ENCODE measurements around the gene ERMARD. TPM values are rescaled to one million over a fixed set of nuclear protein-coding genes. Genes with fewer than 3 reads are reported as not detected.

Gene ERMARD
- total and polyA plus RNA-seq, 9 donors, result 14.9 to 27.7 (median 19.5) TPM

DNA sequence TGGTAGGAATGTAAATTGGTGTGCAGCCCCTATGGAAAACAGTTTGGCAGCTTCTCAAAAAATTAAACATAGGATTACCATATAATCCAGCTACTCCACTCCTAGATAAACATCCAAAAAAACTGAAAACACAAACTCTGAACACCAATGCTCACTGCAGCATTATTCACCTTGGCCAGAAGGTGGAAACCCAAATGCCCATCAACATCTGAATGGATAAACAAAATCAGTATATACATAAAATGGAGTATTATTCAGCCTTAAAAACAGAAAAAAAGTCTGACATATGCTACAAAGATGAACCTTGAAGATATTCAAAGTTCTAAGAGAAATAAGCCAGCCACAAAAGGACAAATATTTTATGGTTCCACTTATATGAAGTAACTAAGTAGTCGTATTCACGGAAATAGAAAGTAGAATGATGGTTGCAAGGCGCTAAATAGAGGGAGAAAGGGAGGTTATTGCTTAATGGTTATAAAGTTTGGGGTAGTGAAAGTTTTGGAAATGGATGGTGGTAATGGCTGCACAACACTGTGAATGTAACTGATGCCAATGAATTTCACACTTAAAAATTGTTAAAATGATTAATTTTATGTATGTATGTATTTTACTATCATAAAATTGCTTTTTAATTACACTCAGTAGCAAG is 31.1 kb upstream of the ERMARD start:
- Histone ChIP-seq H3K27ac (ENCODE audit: low read length) (no peak overlapping the region), H3K9me3 (replicated peaks; ENCODE audit: control insufficient read depth, low read depth, low read length) (no peaks in the 10 kb centered on the region), H3K36me3 (ENCODE audit: control insufficient read depth, insufficient read depth, low read length) (peaks cover 5% of the 10 kb centered on the region), H3K4me1 (ENCODE audit: control insufficient read depth, insufficient read depth, low read length) (peaks cover 7% of the 10 kb centered on the region), H3K27me3 (ENCODE audit: control insufficient read depth, insufficient read depth, low read length) (no peaks in the 10 kb centered on the region), H3K4me3 (ENCODE audit: low read length) (no peak overlapping the region)
- 100% methylated on average over 3 of the region's 3 CpGs for WGBS (ENCODE audit: insufficient coverage)
- DNase-seq, result no peak

DNA sequence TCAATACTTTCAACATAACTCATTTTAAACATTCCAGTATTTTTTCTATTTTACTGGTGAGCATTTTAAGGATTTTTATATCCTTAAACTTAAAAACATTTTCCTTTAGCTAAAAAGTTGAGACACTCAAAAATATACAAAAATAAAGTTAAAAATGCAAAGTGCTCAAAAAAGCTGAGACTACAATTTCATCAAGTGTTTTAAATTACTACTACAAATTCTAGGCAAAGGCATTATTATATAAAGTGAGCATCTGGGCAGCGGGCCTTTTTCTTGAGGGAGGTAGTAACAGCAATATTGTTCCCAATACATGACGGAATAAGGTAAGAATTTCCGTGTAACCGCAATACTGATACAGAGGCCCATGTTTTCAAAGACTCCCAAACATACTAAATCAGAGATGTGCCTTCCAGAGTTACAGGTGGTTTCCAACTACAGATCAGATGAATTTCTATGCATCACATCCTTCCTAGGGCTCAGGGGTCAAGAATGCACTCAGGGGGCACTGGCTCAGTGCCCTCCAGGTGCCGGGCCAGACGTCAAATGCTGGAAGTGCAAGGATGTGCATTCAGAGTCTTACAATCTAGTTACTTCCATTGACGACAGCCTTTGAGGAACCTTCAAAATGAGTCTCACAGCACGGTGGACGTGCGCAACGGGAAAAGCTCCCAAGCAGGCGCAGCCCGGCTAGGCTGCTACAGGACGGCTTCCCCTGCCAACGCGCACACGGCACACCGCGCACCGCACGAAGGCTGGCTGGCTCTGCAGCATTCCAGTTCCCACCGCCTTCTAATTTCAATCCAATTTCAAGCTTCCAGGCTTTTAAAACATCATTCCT is 28.8 kb upstream of the ERMARD start:
- Histone ChIP-seq H3K4me1 (ENCODE audit: control insufficient read depth, insufficient read depth, low read length) (peaks cover 7% of the 10 kb centered on the region), H3K9me3 (replicated peaks; ENCODE audit: control insufficient read depth, low read depth, low read length) (no peaks in the 10 kb centered on the region), H3K27ac (ENCODE audit: low read length) (peak overlapping the region; percentile 92), H3K27me3 (ENCODE audit: control insufficient read depth, insufficient read depth, low read length) (no peaks in the 10 kb centered on the region), H3K4me3 (ENCODE audit: low read length) (peak overlapping the region; percentile 74), H3K36me3 (ENCODE audit: control insufficient read depth, insufficient read depth, low read length) (peaks cover 2% of the 10 kb centered on the region)
- peak; percentile 66 for DNase-seq
- 1% methylated on average over 20 of the region's 22 CpGs for WGBS (ENCODE audit: insufficient coverage)

DNA sequence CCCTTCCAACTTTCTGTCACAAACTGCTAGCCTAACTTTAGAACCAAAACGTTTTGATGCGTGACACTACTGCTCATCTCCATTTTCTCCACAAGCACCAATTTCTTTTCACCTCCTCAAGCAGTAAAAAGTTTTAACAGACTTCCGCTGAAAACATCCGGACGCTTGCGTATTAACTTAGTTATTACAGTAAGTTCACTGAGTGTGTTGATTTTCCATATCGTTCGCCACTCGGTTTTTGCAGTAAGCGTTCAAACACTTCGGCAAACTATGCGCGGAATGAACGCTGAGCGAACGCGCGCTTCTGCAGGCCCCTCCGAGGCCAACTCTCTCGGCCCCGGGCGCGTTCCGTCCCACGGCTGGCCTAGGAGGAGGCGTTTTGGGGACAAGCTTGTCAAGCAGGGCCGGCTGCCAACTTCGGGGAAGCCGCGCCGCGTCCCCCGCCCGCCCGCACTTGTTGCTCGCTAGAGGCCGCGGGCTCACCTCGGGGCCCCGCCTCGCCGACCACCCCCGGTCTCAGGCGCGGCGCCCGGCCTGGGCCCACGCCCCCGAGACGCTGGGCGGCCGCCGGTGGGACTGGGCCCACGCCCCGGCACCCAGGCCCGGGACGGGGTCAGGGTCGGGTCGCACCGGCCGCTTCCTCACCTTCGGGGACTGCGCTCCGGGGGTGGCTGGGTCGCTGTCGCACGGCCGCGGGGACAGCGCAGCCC is 28.1 kb upstream of the ERMARD start:
- Histone ChIP-seq H3K36me3 (ENCODE audit: control insufficient read depth, insufficient read depth, low read length) (peaks cover 2% of the 10 kb centered on the region), H3K27me3 (ENCODE audit: control insufficient read depth, insufficient read depth, low read length) (no peaks in the 10 kb centered on the region), H3K4me3 (ENCODE audit: low read length) (peak overlapping the region; percentile 74), H3K9me3 (replicated peaks; ENCODE audit: control insufficient read depth, low read depth, low read length) (no peaks in the 10 kb centered on the region), H3K4me1 (ENCODE audit: control insufficient read depth, insufficient read depth, low read length) (peaks cover 7% of the 10 kb centered on the region), H3K27ac (ENCODE audit: low read length) (peak overlapping the region; percentile 92)
- DNase-seq, result peak; percentile 89
- under 1% methylated on average over 67 of the region's 70 CpGs for WGBS (ENCODE audit: insufficient coverage)

DNA sequence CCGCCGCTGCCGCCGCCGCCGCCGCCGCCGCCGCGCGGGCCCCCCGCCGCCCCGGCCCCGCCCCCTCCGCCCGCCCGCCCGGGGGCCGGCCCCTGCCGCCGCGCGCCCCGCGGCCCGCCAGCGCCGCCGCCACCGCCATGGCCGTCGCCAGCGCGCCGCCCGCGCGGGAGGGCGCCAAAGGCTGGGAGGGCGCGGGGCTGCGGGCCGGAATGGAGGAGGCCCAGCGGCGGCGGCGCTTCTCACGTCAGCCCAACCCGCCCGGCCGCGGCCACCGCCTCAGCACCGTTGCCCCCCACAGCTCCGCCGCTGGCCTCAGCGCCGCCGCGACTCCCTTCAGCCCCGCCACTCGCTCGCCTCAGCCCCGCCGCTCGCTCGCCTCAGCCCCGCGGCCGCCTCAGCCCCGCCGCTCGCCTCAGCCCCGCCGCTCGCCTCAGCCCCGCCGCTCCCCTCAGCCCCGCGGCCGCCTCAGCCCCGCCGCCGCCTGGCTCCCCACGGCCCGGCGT is 27.4 kb upstream of the ERMARD start:
- no peaks in the 10 kb centered on the region for H3K9me3 ChIP-seq (replicated peaks; ENCODE audit: control insufficient read depth, low read depth, low read length)
- H3K27ac ChIP-seq (ENCODE audit: low read length), result peak overlapping the region; percentile 26
- H3K27me3 ChIP-seq (ENCODE audit: control insufficient read depth, insufficient read depth, low read length), result no peaks in the 10 kb centered on the region
- DNase-seq, result peak; percentile 55
- WGBS (ENCODE audit: insufficient coverage), result under 1% methylated on average over 81 of the region's 89 CpGs
- H3K4me1 ChIP-seq (ENCODE audit: control insufficient read depth, insufficient read depth, low read length), result peaks cover 7% of the 10 kb centered on the region
- H3K4me3 ChIP-seq (ENCODE audit: low read length), result no peak overlapping the region
- H3K36me3 ChIP-seq (ENCODE audit: control insufficient read depth, insufficient read depth, low read length), result peaks cover 1% of the 10 kb centered on the region

DNA sequence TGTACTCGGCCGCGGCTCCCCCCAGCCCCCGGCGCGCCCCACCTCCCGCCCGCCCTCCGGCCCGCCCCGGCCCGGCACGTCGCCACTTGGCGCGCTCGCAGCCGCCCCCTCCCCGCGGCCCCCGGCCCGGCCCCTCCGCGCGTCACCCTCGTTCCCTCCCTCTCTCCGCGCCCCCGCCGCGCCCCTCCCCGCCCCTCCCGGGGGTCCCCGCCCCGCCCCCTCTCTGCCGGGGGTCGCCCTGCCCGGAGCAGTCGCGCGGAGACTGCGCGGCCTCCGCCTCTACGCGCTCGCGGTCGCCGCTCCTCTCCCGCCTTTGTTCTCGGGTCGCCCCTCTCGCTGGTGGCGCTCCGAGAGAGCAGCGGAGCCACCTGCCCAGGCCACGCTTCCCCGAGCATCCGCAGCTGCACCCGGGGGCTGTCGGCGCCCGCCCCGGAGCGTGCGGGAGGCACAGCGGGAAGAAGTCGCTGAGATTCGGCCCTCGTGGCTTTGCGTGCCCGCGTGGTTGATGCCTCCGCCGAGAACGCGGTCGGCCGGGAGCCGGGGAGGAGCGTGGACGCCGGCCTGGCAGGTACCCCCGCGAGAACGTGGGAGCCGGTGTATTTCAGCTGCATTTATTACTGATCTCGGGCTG is 26.8 kb upstream of the ERMARD start, which contains the start of gene PHF10:
Gene PHF10, minus strand, starts transcription at position 7 of the 631 bp plus-strand sequence. CDS start 569 bp downstream, outside the sequence.
- H3K36me3 ChIP-seq (ENCODE audit: control insufficient read depth, insufficient read depth, low read length), result no peaks in the 10 kb centered on the region
- H3K4me3 ChIP-seq (ENCODE audit: low read length), result peak within 1 kb of the TSS; percentile 74
- H3K4me1 ChIP-seq (ENCODE audit: control insufficient read depth, insufficient read depth, low read length), result peaks cover 7% of the 10 kb centered on the region
- WGBS (ENCODE audit: insufficient coverage), result 0% methylated on average over 51 of the region's 89 CpGs
- DNase-seq, result peak; percentile 86
- H3K27me3 ChIP-seq (ENCODE audit: control insufficient read depth, insufficient read depth, low read length), result no peaks in the 10 kb centered on the region
- peak within 1 kb of the TSS; percentile 92 for H3K27ac ChIP-seq (ENCODE audit: low read length)
- H3K9me3 ChIP-seq (replicated peaks; ENCODE audit: control insufficient read depth, low read depth, low read length), result no peaks in the 10 kb centered on the region

DNA sequence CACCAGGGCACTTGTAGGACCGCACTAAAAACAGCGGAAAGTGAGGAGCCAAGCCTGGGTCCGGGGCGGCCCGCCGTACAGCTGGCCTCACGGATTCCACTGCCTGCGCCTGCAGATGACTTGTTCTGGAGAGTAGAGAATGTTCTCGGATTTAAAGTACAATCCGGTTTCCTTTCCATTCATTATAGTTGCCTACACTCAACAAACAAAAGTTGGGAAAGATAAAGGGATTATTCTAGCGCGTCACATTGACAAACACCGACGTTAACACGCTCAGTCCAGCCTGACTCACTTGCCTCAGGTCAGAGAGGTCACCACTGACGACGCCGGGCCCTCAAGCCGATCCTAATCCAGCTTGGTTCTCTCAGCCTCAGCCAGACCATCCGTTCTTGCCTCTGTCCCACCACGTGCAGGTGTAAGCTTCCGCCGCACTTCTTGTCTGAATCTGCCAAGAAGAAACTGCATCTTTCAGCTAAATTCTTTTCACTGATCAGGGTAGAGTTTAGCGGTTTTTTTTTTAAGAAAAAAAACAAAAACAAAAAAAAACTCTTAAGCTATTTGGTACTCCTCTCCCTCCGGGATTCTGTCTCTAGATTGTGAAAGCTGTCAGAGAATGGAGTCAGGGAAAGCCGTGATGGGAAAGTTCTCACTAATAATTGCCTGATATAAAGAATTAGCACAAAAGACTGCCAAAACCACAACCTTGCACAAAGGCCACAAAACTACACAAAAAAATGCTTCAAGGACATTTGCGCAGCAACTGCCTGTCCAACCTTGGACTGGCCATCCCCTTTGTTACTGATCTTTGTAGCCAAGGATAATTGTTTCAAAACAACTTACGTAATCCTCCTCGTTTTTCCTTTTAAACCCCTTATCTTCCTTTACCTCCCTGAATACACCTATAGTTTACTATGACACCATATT is 26.0 kb upstream of the ERMARD start:
- Histone ChIP-seq H3K36me3 (ENCODE audit: control insufficient read depth, insufficient read depth, low read length) (no peaks in the 10 kb centered on the region), H3K4me3 (ENCODE audit: low read length) (peak overlapping the region; percentile 60), H3K9me3 (replicated peaks; ENCODE audit: control insufficient read depth, low read depth, low read length) (no peaks in the 10 kb centered on the region), H3K27me3 (ENCODE audit: control insufficient read depth, insufficient read depth, low read length) (no peaks in the 10 kb centered on the region), H3K27ac (ENCODE audit: low read length) (peak overlapping the region; percentile 92), H3K4me1 (ENCODE audit: control insufficient read depth, insufficient read depth, low read length) (peaks cover 7% of the 10 kb centered on the region)
- WGBS (ENCODE audit: insufficient coverage), result 17% methylated on average over 17 of the region's 29 CpGs
- DNase-seq, result peak; percentile 71

DNA sequence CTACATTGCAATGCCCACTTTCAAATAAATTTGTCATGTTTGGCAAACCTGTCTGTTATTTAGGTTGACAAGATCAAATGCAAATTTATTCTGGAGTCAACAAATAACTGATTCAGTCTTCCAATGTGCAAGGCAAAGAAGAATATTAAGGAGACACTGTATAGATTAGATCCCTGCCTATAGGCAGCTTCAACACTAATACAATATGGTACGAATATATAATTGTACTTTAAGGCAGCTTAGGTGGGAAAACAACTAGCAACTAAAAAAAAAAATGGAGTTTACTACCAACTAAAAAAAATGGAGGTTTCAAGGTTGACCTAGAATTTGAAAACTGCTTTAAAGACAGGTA is 25.4 kb upstream of the ERMARD start:
- H3K9me3 ChIP-seq (replicated peaks; ENCODE audit: control insufficient read depth, low read depth, low read length), result no peaks in the 10 kb centered on the region
- H3K36me3 ChIP-seq (ENCODE audit: control insufficient read depth, insufficient read depth, low read length), result no peaks in the 10 kb centered on the region
- DNase-seq, result no peak
- peaks cover 7% of the 10 kb centered on the region for H3K4me1 ChIP-seq (ENCODE audit: control insufficient read depth, insufficient read depth, low read length)
- H3K27ac ChIP-seq (ENCODE audit: low read length), result no peak overlapping the region
- no peak overlapping the region for H3K4me3 ChIP-seq (ENCODE audit: low read length)
- WGBS (ENCODE audit: insufficient coverage), result no CpG with 5 or more reads among the region's 1 CpG
- H3K27me3 ChIP-seq (ENCODE audit: control insufficient read depth, insufficient read depth, low read length), result no peaks in the 10 kb centered on the region

DNA sequence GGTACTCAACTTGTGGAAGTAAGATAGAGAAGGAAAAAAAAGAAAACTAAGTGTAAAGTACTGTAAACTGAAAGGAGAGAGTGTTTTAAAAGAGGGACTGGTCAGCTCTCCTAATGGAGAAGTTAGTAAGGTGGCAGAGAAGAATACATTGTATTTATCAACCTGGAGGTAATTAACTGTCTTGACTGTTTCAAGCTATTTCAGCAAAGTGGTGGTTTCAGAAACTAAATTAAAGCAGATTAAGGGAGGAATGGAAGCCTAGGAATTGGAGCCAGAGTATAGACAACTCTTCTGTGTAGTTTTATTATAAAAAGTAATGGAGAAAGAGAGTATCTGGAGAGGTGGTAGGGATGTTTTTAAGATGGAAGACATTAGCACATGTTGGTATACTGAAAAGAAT is 24.5 kb upstream of the ERMARD start:
- no peaks in the 10 kb centered on the region for H3K27me3 ChIP-seq (ENCODE audit: control insufficient read depth, insufficient read depth, low read length)
- H3K27ac ChIP-seq (ENCODE audit: low read length), result no peak overlapping the region

DNA sequence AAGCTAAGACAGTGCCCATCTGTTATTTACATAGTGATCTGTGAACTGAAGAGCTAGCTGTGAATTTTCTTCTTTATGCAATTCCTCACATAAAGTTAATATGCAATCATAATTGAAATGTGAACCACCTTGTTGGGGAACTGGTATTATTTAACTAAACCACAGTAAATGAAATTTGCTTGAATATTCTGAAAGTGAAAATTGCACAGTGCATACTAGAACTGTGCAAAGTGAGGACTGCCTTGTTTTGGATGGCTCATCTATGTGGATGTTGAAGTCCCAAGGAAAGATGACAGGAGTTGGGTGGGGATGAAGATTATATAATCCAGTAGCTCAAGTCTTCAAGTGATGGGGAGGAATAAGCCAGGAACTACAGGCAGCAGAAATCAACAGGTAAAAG is 21.5 kb upstream of the ERMARD start:
- Histone ChIP-seq H3K36me3 (ENCODE audit: control insufficient read depth, insufficient read depth, low read length) (no peaks in the 10 kb centered on the region), H3K4me3 (ENCODE audit: low read length) (no peak overlapping the region), H3K27me3 (ENCODE audit: control insufficient read depth, insufficient read depth, low read length) (no peaks in the 10 kb centered on the region), H3K9me3 (replicated peaks; ENCODE audit: control insufficient read depth, low read depth, low read length) (no peaks in the 10 kb centered on the region), H3K4me1 (ENCODE audit: control insufficient read depth, insufficient read depth, low read length) (peaks cover 2% of the 10 kb centered on the region), H3K27ac (ENCODE audit: low read length) (no peak overlapping the region)
- no peak for DNase-seq

More for the DNA sequence above, 24.5 kb upstream of the ERMARD start:
- Histone ChIP-seq H3K4me1 (ENCODE audit: control insufficient read depth, insufficient read depth, low read length) (peaks cover 7% of the 10 kb centered on the region), H3K36me3 (ENCODE audit: control insufficient read depth, insufficient read depth, low read length) (no peaks in the 10 kb centered on the region), H3K9me3 (replicated peaks; ENCODE audit: control insufficient read depth, low read depth, low read length) (no peaks in the 10 kb centered on the region), H3K4me3 (ENCODE audit: low read length) (no peak overlapping the region)
- DNase-seq, result no peak
